SK-N-SH (cell line): ENCODE measurements around the gene ADRB2. TPM values are rescaled to one million over a fixed set of nuclear protein-coding genes. Genes with fewer than 3 reads are reported as not detected.

ENCODE experiments used
- CTCF ChIA-PET: fragments of 300-600, 350-600 bp; formaldehyde crosslinking; extraction: SDS; loops from one replicate; lab custom pipeline; 2021; lab: Yijun Ruan, JAX
- POLR2A ChIA-PET: fragments of 350-600 bp; sonication (Branson Sonifier 250); formaldehyde crosslinking; extraction: SDS; loops from one replicate; lab custom pipeline; 2020; ENCODE audit warnings: antibody characterized with exemption, inconsistent platforms; lab: Yijun Ruan, JAX
- DNase-seq: peaks from one replicate; pipeline ENCODE4 v3.0.0; 2012
- H2AFZ ChIP-seq: fragments of 200-600 bp; sonication (generic); 2 replicates; pipeline ENCODE4 v1.8.1; 2016; ENCODE audit warnings: antibody characterized with exemption, mild to moderate bottlenecking, low read depth
- H3F3A ChIP-seq: fragments of 200-600 bp; sonication (generic); replicated peaks from 2 replicates; pipeline ENCODE3; 2016; ENCODE audit warnings: antibody characterized with exemption, mild to moderate bottlenecking; ENCODE audit not compliant: insufficient read depth
- H3K27ac ChIP-seq, 2 experiments: fragments of 200-500 bp in 1 of 2; fragments of 200-600 bp in 1 of 2; sonication (Bioruptor generic) in 1 of 2; sonication (generic), shearing (Covaris generic) in 1 of 2; 2 replicates each; pipeline versions ENCODE4 v1.5.1 to v1.6.1; 2014 to 2016; ENCODE audit warnings: low read depth in 2 of 2, inconsistent platforms in 1 of 2, low read length in 1 of 2, mild to moderate bottlenecking in 1 of 2, mixed read lengths in 1 of 2
- H3K27me3 ChIP-seq: fragments of 200-600 bp; sonication (generic), shearing (Covaris generic); 2 replicates; pipeline ENCODE4 v1.6.1; 2016; ENCODE audit warnings: mixed run types; ENCODE audit not compliant: insufficient read depth
- H3K36me3 ChIP-seq, 2 experiments: fragments of 200-500 bp in 1 of 2; fragments of 200-600 bp in 1 of 2; sonication (Bioruptor generic) in 1 of 2; sonication (generic) in 1 of 2; replicated peaks in 1 of 2; 2 replicates each; pipeline versions ENCODE3 to v1.5.1; 2014 to 2016; ENCODE audit warnings: low read length in 1 of 2, mild to moderate bottlenecking in 1 of 2; ENCODE audit not compliant: insufficient read depth in 2 of 2, control insufficient read depth in 1 of 2
- H3K4me1 ChIP-seq, 2 experiments: fragments of 200-500 bp in 1 of 2; fragments of 200-600 bp in 1 of 2; sonication (Bioruptor generic) in 1 of 2; sonication (generic), shearing (Covaris generic) in 1 of 2; 2 replicates each; pipeline versions ENCODE4 v1.5.1 to v1.6.1; 2014 to 2016; ENCODE audit warnings: low read depth in 1 of 2, low read length in 1 of 2, mixed run types in 1 of 2; ENCODE audit not compliant: insufficient read depth in 2 of 2, control insufficient read depth in 1 of 2
- H3K4me2 ChIP-seq: fragments of 200-600 bp; sonication (generic), shearing (Covaris generic); 2 replicates; pipeline ENCODE4 v1.6.1; 2017; ENCODE audit warnings: mixed run types
- H3K4me3 ChIP-seq, 2 experiments: fragments of 200-500 bp in 1 of 2; fragments of 200-600 bp in 1 of 2; sonication (Bioruptor generic) in 1 of 2; sonication (generic), shearing (Covaris generic) in 1 of 2; 2 replicates each; pipeline versions ENCODE4 v1.5.1 to v1.8.1; 2014 to 2016; ENCODE audit warnings: low read depth in 2 of 2, inconsistent platforms in 1 of 2, low read length in 1 of 2, mild to moderate bottlenecking in 1 of 2, mixed read lengths in 1 of 2, moderate library complexity in 1 of 2
- H3K79me2 ChIP-seq: fragments of 200-600 bp; sonication (generic); 2 replicates; pipeline ENCODE4 v1.8.1; 2017; ENCODE audit warnings: mild to moderate bottlenecking; ENCODE audit not compliant: insufficient read depth
- H3K9ac ChIP-seq: fragments of 200-600 bp; sonication (generic); 2 replicates; pipeline ENCODE4 v1.6.1; 2017; ENCODE audit warnings: mixed run types
- H3K9me2 ChIP-seq: fragments of 200-600 bp; sonication (generic); 2 replicates; pipeline ENCODE4 v1.6.1; 2017; ENCODE audit warnings: mixed run types
- H3K9me3 ChIP-seq: fragments of 200-600 bp; sonication (generic); 2 replicates; pipeline ENCODE4 v1.6.1; 2017; ENCODE audit warnings: mixed run types, mild to moderate bottlenecking, moderate library complexity
- H4K20me1 ChIP-seq: fragments of 200-600 bp; sonication (generic); 2 replicates; pipeline ENCODE4 v1.6.1; 2017; ENCODE audit warnings: mild to moderate bottlenecking, mixed run types; ENCODE audit not compliant: insufficient read depth
- FOSL2 ChIP-seq: IDR thresholded peaks from 2 replicates; pipeline ENCODE4 v1.4.0; 2012; ENCODE audit warnings: low read depth, mild to moderate bottlenecking, moderate library complexity, borderline replicate concordance
- GABPA ChIP-seq: IDR thresholded peaks from 2 replicates; pipeline ENCODE4 v1.4.0; 2012; ENCODE audit warnings: low read depth, mild to moderate bottlenecking
- IRF3 ChIP-seq: fragments of 150-350 bp; IDR thresholded peaks from 2 replicates; pipeline ENCODE4 v1.6.1; 2016; ENCODE audit warnings: mild to moderate bottlenecking, low read depth, low read length
- MAX ChIP-seq: IDR thresholded peaks from 2 replicates; pipeline ENCODE4 v1.4.0; 2012; ENCODE audit warnings: low read depth
- MEF2A ChIP-seq: IDR thresholded peaks from 2 replicates; pipeline ENCODE4 v1.4.0; 2012; ENCODE audit warnings: low read depth, borderline replicate concordance
- NRF1 ChIP-seq: IDR thresholded peaks from 2 replicates; pipeline ENCODE4 v1.6.1; 2012; ENCODE audit warnings: low read depth, mild to moderate bottlenecking, low read length
- PBX3 ChIP-seq: IDR thresholded peaks from 2 replicates; pipeline ENCODE4; 2012
- RAD21 ChIP-seq: IDR thresholded peaks from 2 replicates; pipeline ENCODE4 v1.6.1; 2012; ENCODE audit warnings: mild to moderate bottlenecking, low read length
- RCOR1 ChIP-seq: fragments of 150-350 bp; IDR thresholded peaks from 2 replicates; pipeline ENCODE4 v1.6.1; 2017; ENCODE audit warnings: antibody characterized with exemption, low read length
- RFX5 ChIP-seq: IDR thresholded peaks from 2 replicates; pipeline ENCODE4 v1.6.1; 2012; ENCODE audit warnings: mild to moderate bottlenecking, improper control_type of control experiment, low read length
- SMC3 ChIP-seq: IDR thresholded peaks from 2 replicates; pipeline ENCODE4 v1.6.1; 2012; ENCODE audit warnings: low read depth, low read length, improper control_type of control experiment
- TAF1 ChIP-seq: IDR thresholded peaks from 2 replicates; pipeline ENCODE4 v1.6.1; 2012; ENCODE audit warnings: low read depth, mild to moderate bottlenecking, low read length, moderate library complexity, borderline replicate concordance
- YY1 ChIP-seq: IDR thresholded peaks from 2 replicates; pipeline ENCODE4 v1.4.0; 2012; ENCODE audit warnings: low read depth, mild to moderate bottlenecking
- ZBTB33 ChIP-seq: IDR thresholded peaks from 2 replicates; pipeline ENCODE4 v1.4.0; 2012; ENCODE audit warnings: low read depth, borderline replicate concordance
- WGBS: methylation state at CpG from one replicate; pipeline ENCODE4 v1.1.6; 2017; ENCODE audit warnings: low lambda C conversion rate; 5-methylcytosine and 5-hydroxymethylcytosine counted together
- polyA plus RNA-seq, 3 experiments: library from polyadenylated mRNA; depleted of rRNA; stranded (reverse); fragments of >200 nt; gene quantifications; 2 replicates each; pipeline ENCODE4 v1.2.3, GENCODE V29; 2012

The ADRB2 gene
- polyA plus RNA-seq, 1 of the 3 experiments (the other 2 are of a cell fraction), result 1.0 TPM

GRCh38 chr5:148796936-148797335 is 29.5 kb upstream of the ADRB2 start:
- Histone ChIP-seq H3K27ac (no peak overlapping the region), H4K20me1 (no peaks in the 10 kb centered on the region), H3K4me1 (no peaks in the 10 kb centered on the region; a peak in 2 of 4 replicates), H3K9me3 (no peaks in the 10 kb centered on the region), H3K79me2 (no peaks in the 10 kb centered on the region), H3K4me2 (no peak overlapping the region), H3K4me3 (no peak overlapping the region), H3F3A (no peaks in the 10 kb centered on the region), H3K9me2 (no peaks in the 10 kb centered on the region), H2AFZ (no peak overlapping the region), H3K27me3 (no peaks in the 10 kb centered on the region), H3K9ac (no peak overlapping the region), H3K36me3 (no peaks in the 10 kb centered on the region)
- WGBS, result 86% methylated on average over 1 of the region's 1 CpG
- CTCF ChIA-PET, result interaction anchor here (1.7 to 2.0 kb wide), 3 partner anchors 16 to 56 kb away, joined by 4 to 7 read pairs (median 7); no protein-coding TSS in a partner anchor
- no peak for DNase-seq
- TF ChIP-seq YY1 (no peak), FOSL2 (no peak), MAX (no peak), IRF3 (no peak), NRF1 (no peak), RAD21 (no peak), TAF1 (no peak), MEF2A (no peak), ZBTB33 (no peak), SMC3 (no peak), PBX3 (no peak), GABPA (no peak), RFX5 (no peak)
- POLR2A ChIA-PET, result no interaction called here

- no peak overlapping the region for H3K4me3 ChIP-seq
- H3K9me2 ChIP-seq, result no peaks in the 10 kb centered on the region
- no peaks in the 10 kb centered on the region for H3K79me2 ChIP-seq
- no peaks in the 10 kb centered on the region for H3K9me3 ChIP-seq
- ChIA-PET POLR2A (no interaction called here), CTCF (interaction anchor here (1.5 kb wide), 1 partner anchor 158 kb away, joined by 3 read pairs; no protein-coding TSS in a partner anchor)
- no peak overlapping the region for H3K4me2 ChIP-seq
- TF ChIP-seq RCOR1, result no peak
- no peak for TF ChIP-seq RAD21
- no peaks in the 10 kb centered on the region for H3F3A ChIP-seq
- WGBS, result 61% methylated on average over 1 of the region's 1 CpG
- no peak overlapping the region for H3K27ac ChIP-seq
- DNase-seq, result no peak
- H4K20me1 ChIP-seq, result no peaks in the 10 kb centered on the region
- no peaks in the 10 kb centered on the region for H3K36me3 ChIP-seq
- H3K9ac ChIP-seq, result no peak overlapping the region
- H3K27me3 ChIP-seq, result no peaks in the 10 kb centered on the region
- H3K4me1 ChIP-seq, result no peaks in the 10 kb centered on the region
- no peak overlapping the region for H2AFZ ChIP-seq
Measured at GRCh38 chr5:148798786-148799185, 27.6 kb upstream of the ADRB2 start.
